Neural cell (in vitro differentiated cells): ENCODE data around the gene DCC.

ENCODE experiments used
- EZH2 ChIP-seq: fragments of 200-600, 300-800 bp; shearing (Covaris generic), sonication (generic); IDR thresholded peaks from 2 replicates; pipeline ENCODE4 v1.6.1; 2014; ENCODE audit warnings: antibody characterized with exemption, low read length, borderline replicate concordance, mild to moderate bottlenecking; ENCODE audit not compliant: insufficient read depth, poor library complexity, severe bottlenecking
- POLR2AphosphoS5 ChIP-seq: IDR thresholded peaks from 2 replicates; pipeline ENCODE4 v1.6.1; 2012
- REST ChIP-seq: IDR thresholded peaks from 2 replicates; pipeline ENCODE4 v1.6.1; 2012; ENCODE audit warnings: borderline replicate concordance
- TAF1 ChIP-seq: IDR thresholded peaks from 2 replicates; pipeline ENCODE4 v1.6.1; 2012; ENCODE audit warnings: low read depth
- TF ChIP-seq, protein P1 (sequence below): fragments of 450-650 bp; IDR thresholded peaks from 2 replicates; pipeline ENCODE4 v1.5.1; 2014; ENCODE audit warnings: antibody characterized with exemption, mild to moderate bottlenecking, moderate library complexity; ENCODE audit not compliant: poor library complexity, severe bottlenecking

GRCh38 chr18:52499644-52500043 is 159.6 kb downstream of the DCC start:
- no peak for TF ChIP-seq TAF1
- no peak for TF ChIP-seq EZH2
- TF ChIP-seq, protein P1, sequence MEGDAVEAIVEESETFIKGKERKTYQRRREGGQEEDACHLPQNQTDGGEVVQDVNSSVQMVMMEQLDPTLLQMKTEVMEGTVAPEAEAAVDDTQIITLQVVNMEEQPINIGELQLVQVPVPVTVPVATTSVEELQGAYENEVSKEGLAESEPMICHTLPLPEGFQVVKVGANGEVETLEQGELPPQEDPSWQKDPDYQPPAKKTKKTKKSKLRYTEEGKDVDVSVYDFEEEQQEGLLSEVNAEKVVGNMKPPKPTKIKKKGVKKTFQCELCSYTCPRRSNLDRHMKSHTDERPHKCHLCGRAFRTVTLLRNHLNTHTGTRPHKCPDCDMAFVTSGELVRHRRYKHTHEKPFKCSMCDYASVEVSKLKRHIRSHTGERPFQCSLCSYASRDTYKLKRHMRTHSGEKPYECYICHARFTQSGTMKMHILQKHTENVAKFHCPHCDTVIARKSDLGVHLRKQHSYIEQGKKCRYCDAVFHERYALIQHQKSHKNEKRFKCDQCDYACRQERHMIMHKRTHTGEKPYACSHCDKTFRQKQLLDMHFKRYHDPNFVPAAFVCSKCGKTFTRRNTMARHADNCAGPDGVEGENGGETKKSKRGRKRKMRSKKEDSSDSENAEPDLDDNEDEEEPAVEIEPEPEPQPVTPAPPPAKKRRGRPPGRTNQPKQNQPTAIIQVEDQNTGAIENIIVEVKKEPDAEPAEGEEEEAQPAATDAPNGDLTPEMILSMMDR = no peak
- TF ChIP-seq POLR2AphosphoS5 = no peak
- TF ChIP-seq REST = no peak
